WTC11 (cell line): ENCODE results near the gene LENEP. TPM values are rescaled to one million over a fixed set of nuclear protein-coding genes. Genes with fewer than 3 reads are reported as not detected.

Experiments
- ATAC-seq: fragments of 200-7000 bp; cut with Tn5 transposase; 2 replicates; pipeline ENCODE4 v1.10.0; 2021; ENCODE audit warnings: mild to moderate bottlenecking, moderate library complexity
- CTCF ChIA-PET: fragments of 300-600 bp; sonication (Branson Sonifier 250); formaldehyde crosslinking; loops from one replicate; lab custom pipeline; 2021; ENCODE audit warnings: antibody characterized with exemption; lab: Charles Lee
- POLR2A ChIA-PET: fragments of 350-600 bp; sonication (Branson Sonifier 250); formaldehyde crosslinking; loops from one replicate; lab custom pipeline; 2021; ENCODE audit warnings: antibody characterized with exemption; lab: Charles Lee
- DNase-seq: peaks from one replicate; pipeline ENCODE4 v3.0.0; 2021; ENCODE audit warnings: low spot score
- H3K27ac Mint-ChIP-seq: 2 replicates; pipeline ENCODE4 v1.8.0; 2021; ENCODE audit warnings: mixed read lengths
- H3K27me3 Mint-ChIP-seq: 2 replicates; pipeline ENCODE4 v1.8.0; 2021; ENCODE audit warnings: low read depth, mild to moderate bottlenecking, moderate library complexity, mixed read lengths
- H3K36me3 Mint-ChIP-seq: 2 replicates; pipeline ENCODE4 v1.8.0; 2021; ENCODE audit warnings: mixed read lengths
- H3K4me1 Mint-ChIP-seq: 2 replicates; pipeline ENCODE4 v1.8.0; 2022; ENCODE audit warnings: mixed read lengths
- H3K4me3 Mint-ChIP-seq: 2 replicates; pipeline ENCODE4 v1.8.0; 2021; ENCODE audit warnings: mild to moderate bottlenecking, moderate library complexity, mixed read lengths
- H3K9me3 Mint-ChIP-seq: 2 replicates; pipeline ENCODE4 v1.8.0; 2021; ENCODE audit warnings: mixed read lengths
- CBFB ChIP-seq: sonication (generic); formaldehyde crosslinking; IDR thresholded peaks from 2 replicates; pipeline ENCODE4 v1.8.1; 2022; ENCODE audit warnings: mild to moderate bottlenecking, low read depth, missing genetic modification reagents
- ELF4 ChIP-seq: sonication (generic); formaldehyde crosslinking; IDR thresholded peaks from 2 replicates; pipeline ENCODE4 v1.8.1; 2022; ENCODE audit warnings: low read depth, mild to moderate bottlenecking, moderate library complexity, missing genetic modification reagents
- JAZF1 ChIP-seq: fragments of 250-450 bp; sonication (Bioruptor Pico); IDR thresholded peaks from 2 replicates; pipeline ENCODE4 v1.9.0; 2021; ENCODE audit warnings: moderate library complexity, mild to moderate bottlenecking, inconsistent platforms
- JUN ChIP-seq: sonication (generic); formaldehyde crosslinking; IDR thresholded peaks from 2 replicates; pipeline ENCODE4 v1.8.0; 2023; ENCODE audit warnings: mild to moderate bottlenecking, missing genetic modification reagents
- NFE2L1 ChIP-seq: sonication (generic); formaldehyde crosslinking; IDR thresholded peaks from 2 replicates; pipeline ENCODE4 v1.8.1; 2023; ENCODE audit warnings: missing genetic modification reagents
- NR1H2 ChIP-seq: sonication (generic); formaldehyde crosslinking; IDR thresholded peaks from 2 replicates; pipeline ENCODE4 v1.9.0; 2021; ENCODE audit warnings: mild to moderate bottlenecking, moderate library complexity, missing genetic modification reagents
- NR3C1 ChIP-seq: sonication (generic); formaldehyde crosslinking; conservative IDR thresholded peaks from 2 replicates; pipeline ENCODE4 v1.8.1; 2023; ENCODE audit warnings: low read depth, mild to moderate bottlenecking, missing genetic modification reagents
- PRRX2 ChIP-seq: fragments of 250-450 bp; sonication (Bioruptor Pico); IDR thresholded peaks from 2 replicates; pipeline ENCODE4 v1.8.0; 2021; ENCODE audit warnings: mild to moderate bottlenecking
- SMAD3 ChIP-seq: sonication (generic); formaldehyde crosslinking; IDR thresholded peaks from 2 replicates; pipeline ENCODE4 v1.8.0; 2022; ENCODE audit warnings: missing genetic modification reagents, mild to moderate bottlenecking, borderline replicate concordance
- TEAD4 ChIP-seq: sonication (generic); formaldehyde crosslinking; IDR thresholded peaks from 2 replicates; pipeline ENCODE4 v1.8.0; 2022; ENCODE audit warnings: mild to moderate bottlenecking, missing genetic modification reagents
- ZBTB21 ChIP-seq: sonication (generic); formaldehyde crosslinking; IDR thresholded peaks from 2 replicates; pipeline ENCODE4 v1.8.1; 2023; ENCODE audit warnings: mild to moderate bottlenecking, missing genetic modification reagents, borderline replicate concordance
- ZNF317 ChIP-seq: sonication (generic); formaldehyde crosslinking; IDR thresholded peaks from 2 replicates; pipeline ENCODE4 v1.8.1; 2023; ENCODE audit warnings: low read depth, mild to moderate bottlenecking, moderate library complexity, missing genetic modification reagents, borderline replicate concordance
- ZNF396 ChIP-seq: fragments of 250-450 bp; sonication (Bioruptor Pico); IDR thresholded peaks from 2 replicates; pipeline ENCODE4 v1.8.0; 2021; ENCODE audit warnings: mild to moderate bottlenecking, moderate library complexity, borderline replicate concordance
- total RNA-seq: library from RNA; stranded (reverse); gene quantifications from 3 replicates; pipeline ENCODE4 v1.2.3, GENCODE V29; 2021
- TF ChIP-seq, protein P1 (sequence below): sonication (generic); formaldehyde crosslinking; IDR thresholded peaks from 2 replicates; pipeline ENCODE4 v1.8.1; 2023; ENCODE audit warnings: mild to moderate bottlenecking, missing genetic modification reagents, moderate library complexity
- TF ChIP-seq, protein P2 (sequence below): sonication (generic); formaldehyde crosslinking; IDR thresholded peaks from 2 replicates; pipeline ENCODE4 v1.8.1; 2022; ENCODE audit warnings: mild to moderate bottlenecking, moderate library complexity, missing genetic modification reagents
- TF ChIP-seq, protein P3 (sequence below): sonication (generic); formaldehyde crosslinking; IDR thresholded peaks from 2 replicates; pipeline ENCODE4 v1.8.1; 2023; ENCODE audit warnings: mild to moderate bottlenecking, missing genetic modification reagents
- TF ChIP-seq, protein P4 (sequence below): sonication (generic); formaldehyde crosslinking; IDR thresholded peaks from 2 replicates; pipeline ENCODE4 v1.8.1; 2022; ENCODE audit warnings: low read depth, missing genetic modification reagents, borderline replicate concordance

LENEP gene
- total RNA-seq, 1 experiment from 2014 or later, result 1.2 TPM

DNA sequence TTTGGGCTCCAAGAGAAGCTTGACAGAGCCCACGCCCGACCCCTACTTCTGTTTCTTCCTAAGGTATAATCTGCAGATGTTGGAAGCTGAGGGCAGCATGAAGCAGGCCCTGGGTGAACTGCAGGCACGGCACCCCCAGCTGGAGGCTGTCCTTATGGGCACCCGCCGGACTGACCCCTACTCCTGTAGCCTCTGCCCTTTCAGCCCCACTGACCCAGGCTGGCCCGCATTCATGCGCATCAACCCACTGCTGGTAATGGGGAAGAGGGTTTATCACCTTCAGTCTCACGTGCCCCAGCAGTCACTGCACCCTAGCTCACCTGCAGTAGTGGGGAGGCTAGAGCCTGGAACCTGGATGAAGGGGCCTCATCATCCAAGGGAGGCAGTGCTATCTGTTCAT lies 3.1 kb upstream of the LENEP start:
- ATAC-seq (no peak), DNase-seq (no peak)
- Mint-ChIP-seq H3K4me3 (no peak overlapping the region), H3K4me1 (peaks cover 10% of the 10 kb centered on the region; the same call in 1 of the 2 replicates), H3K27ac (no peak overlapping the region; the same call in 1 of the 2 replicates), H3K27me3 (no peaks in the 10 kb centered on the region; the same call in 1 of the 2 replicates), H3K9me3 (no peaks in the 10 kb centered on the region), H3K36me3 (peaks cover 26% of the 10 kb centered on the region)
- no peak for TF ChIP-seq ZNF317 (CRISPR knock-in tag)
- no peak for TF ChIP-seq JUN (CRISPR knock-in tag)
- TF ChIP-seq, protein P1, sequence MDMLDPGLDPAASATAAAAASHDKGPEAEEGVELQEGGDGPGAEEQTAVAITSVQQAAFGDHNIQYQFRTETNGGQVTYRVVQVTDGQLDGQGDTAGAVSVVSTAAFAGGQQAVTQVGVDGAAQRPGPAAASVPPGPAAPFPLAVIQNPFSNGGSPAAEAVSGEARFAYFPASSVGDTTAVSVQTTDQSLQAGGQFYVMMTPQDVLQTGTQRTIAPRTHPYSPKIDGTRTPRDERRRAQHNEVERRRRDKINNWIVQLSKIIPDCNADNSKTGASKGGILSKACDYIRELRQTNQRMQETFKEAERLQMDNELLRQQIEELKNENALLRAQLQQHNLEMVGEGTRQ (CRISPR knock-in tag), result no peak
- TF ChIP-seq, protein P2, sequence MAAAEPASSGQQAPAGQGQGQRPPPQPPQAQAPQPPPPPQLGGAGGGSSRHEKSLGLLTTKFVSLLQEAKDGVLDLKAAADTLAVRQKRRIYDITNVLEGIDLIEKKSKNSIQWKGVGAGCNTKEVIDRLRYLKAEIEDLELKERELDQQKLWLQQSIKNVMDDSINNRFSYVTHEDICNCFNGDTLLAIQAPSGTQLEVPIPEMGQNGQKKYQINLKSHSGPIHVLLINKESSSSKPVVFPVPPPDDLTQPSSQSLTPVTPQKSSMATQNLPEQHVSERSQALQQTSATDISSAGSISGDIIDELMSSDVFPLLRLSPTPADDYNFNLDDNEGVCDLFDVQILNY (CRISPR knock-in tag), result no peak
- POLR2A ChIA-PET, result interaction anchor here (1.2 kb wide), 1 partner anchor 34 kb away, joined by 3 read pairs; the partner anchor contains the start of gene PBXIP1
- CTCF ChIA-PET, result interaction anchor here (0.8 kb wide), 1 partner anchor 9 kb away, joined by 5 read pairs; no protein-coding TSS in a partner anchor

DNA sequence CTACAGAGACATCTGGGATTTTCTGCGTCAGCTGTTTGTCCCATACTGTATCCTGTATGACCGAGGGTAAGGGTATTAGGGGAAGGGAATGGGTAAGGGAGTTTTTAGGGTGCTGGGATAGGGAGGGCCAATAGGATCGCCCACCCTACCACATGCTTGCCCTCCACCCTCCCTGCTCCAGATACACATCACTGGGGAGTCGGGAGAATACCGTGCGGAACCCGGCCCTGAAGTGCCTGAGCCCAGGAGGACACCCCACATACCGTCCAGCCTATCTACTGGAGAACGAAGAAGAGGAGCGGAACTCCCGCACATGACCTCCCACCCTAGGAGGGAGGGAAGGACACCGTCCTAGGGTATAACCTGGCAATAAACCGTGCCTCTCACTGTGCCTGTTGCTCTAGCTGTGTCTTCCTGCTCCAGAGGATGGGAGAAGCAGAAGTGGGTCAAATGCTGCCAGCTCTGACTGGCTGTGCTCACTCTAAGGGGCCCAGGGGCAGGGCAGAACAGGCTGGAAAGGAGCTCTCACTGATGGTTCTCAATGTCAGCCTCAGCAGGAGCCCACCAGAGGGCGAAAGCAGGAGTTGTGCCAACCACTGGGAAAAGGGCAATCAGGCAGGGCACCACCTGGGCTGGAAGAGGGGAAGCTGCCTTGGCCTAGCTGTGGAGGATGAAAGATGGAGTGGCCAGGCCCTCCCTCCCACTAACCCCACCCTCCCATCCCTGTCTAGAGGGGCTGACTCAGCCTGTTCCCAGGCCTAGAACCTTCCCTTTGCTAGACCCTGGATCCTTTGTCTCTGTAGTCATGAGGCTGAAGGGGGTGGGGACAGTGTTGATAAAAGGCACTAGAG lies 440 bp upstream of the LENEP start:
- Mint-ChIP-seq H3K36me3 (peaks cover 19% of the 10 kb centered on the region), H3K4me1 (peaks cover 11% of the 10 kb centered on the region; the same call in 1 of the 2 replicates), H3K27ac (peak overlapping the region; percentile 70), H3K27me3 (no peaks in the 10 kb centered on the region; the same call in 1 of the 2 replicates), H3K9me3 (no peaks in the 10 kb centered on the region), H3K4me3 (no peak overlapping the region)
- TF ChIP-seq, protein P3, sequence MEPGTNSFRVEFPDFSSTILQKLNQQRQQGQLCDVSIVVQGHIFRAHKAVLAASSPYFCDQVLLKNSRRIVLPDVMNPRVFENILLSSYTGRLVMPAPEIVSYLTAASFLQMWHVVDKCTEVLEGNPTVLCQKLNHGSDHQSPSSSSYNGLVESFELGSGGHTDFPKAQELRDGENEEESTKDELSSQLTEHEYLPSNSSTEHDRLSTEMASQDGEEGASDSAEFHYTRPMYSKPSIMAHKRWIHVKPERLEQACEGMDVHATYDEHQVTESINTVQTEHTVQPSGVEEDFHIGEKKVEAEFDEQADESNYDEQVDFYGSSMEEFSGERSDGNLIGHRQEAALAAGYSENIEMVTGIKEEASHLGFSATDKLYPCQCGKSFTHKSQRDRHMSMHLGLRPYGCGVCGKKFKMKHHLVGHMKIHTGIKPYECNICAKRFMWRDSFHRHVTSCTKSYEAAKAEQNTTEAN (CRISPR knock-in tag), result no peak
- no peak for TF ChIP-seq ZNF396 (CRISPR knock-in tag)
- TF ChIP-seq NR3C1 (CRISPR knock-in tag), result no peak
- CTCF ChIA-PET, result interaction anchor here (0.5 to 10.3 kb wide), 23 partner anchors 9 to 180 kb away, joined by 3 to 176 read pairs (median 5); partner anchors contain the start of genes ADAM15, FLAD1, KRTCAP2 and PBXIP1
- POLR2A ChIA-PET, result interaction anchor here (0.5 to 13.0 kb wide), 6 partner anchors 9 to 88 kb away, joined by 3 to 176 read pairs (median 4); partner anchors contain the start of genes CKS1B, FLAD1 and SHC1
- DNase-seq, result no peak
- ATAC-seq, result peak; percentile 56

DNA sequence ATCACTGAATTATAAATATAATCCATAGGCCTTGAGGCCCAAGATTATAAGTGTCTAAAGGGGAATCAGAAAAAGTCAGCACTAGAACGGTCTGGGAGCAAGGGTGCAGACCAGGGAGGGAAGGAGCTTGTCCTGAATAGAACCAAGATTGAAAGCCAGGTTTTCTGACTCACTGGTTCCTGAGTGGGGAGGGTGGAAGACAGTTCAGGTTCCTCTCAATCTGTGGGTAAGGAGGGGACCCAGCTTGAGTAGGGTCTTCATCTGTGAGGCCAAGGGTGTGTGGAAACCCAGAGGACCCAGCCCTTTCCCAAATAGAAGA lies 842 bp downstream of the LENEP start:
- peaks cover 20% of the 10 kb centered on the region for H3K4me1 Mint-ChIP-seq
- CTCF ChIA-PET, result interaction anchor here (0.8 to 10.3 kb wide), 15 partner anchors 12 to 173 kb away, joined by 3 to 176 read pairs (median 8); partner anchors contain the start of genes ADAM15, FLAD1, PBXIP1 and PMVK
- TF ChIP-seq NR3C1 (CRISPR knock-in tag) (no peak), ELF4 (CRISPR knock-in tag) (no peak), TEAD4 (CRISPR knock-in tag) (no peak), ZBTB21 (CRISPR knock-in tag) (no peak), SMAD3 (CRISPR knock-in tag) (no peak), NR1H2 (CRISPR knock-in tag) (no peak), CBFB (no peak), PRRX2 (CRISPR knock-in tag) (no peak), JAZF1 (CRISPR knock-in tag) (no peak), NFE2L1 (CRISPR knock-in tag) (no peak)
- TF ChIP-seq, protein P4, sequence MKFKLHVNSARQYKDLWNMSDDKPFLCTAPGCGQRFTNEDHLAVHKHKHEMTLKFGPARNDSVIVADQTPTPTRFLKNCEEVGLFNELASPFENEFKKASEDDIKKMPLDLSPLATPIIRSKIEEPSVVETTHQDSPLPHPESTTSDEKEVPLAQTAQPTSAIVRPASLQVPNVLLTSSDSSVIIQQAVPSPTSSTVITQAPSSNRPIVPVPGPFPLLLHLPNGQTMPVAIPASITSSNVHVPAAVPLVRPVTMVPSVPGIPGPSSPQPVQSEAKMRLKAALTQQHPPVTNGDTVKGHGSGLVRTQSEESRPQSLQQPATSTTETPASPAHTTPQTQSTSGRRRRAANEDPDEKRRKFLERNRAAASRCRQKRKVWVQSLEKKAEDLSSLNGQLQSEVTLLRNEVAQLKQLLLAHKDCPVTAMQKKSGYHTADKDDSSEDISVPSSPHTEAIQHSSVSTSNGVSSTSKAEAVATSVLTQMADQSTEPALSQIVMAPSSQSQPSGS (CRISPR knock-in tag), result no peak
- H3K4me3 Mint-ChIP-seq, result no peak overlapping the region
- H3K27me3 Mint-ChIP-seq, result no peaks in the 10 kb centered on the region; the same call in 1 of the 2 replicates
- no peaks in the 10 kb centered on the region for H3K9me3 Mint-ChIP-seq
- no peak for ATAC-seq
- H3K36me3 Mint-ChIP-seq, result peaks cover 8% of the 10 kb centered on the region
- no peak for DNase-seq
- POLR2A ChIA-PET, result interaction anchor here (0.7 to 13.0 kb wide), 7 partner anchors 11 to 86 kb away, joined by 3 to 176 read pairs (median 4); partner anchors contain the start of genes CKS1B, FLAD1, PYGO2 and SHC1
- no peak overlapping the region for H3K27ac Mint-ChIP-seq
